ENCODE measurements around the gene TEX30. TPM values are rescaled to one million over a fixed set of nuclear protein-coding genes. Genes with fewer than 3 reads are reported as not detected.

TEX30 gene
- total RNA-seq, 1 donor from 2014 or later, result 16.0 TPM

Other genes with a start within 250 kb of the TEX30 start
- 59.9 and 76.1 TPM in 2 replicates for gene TPP2, start 176.8 kb downstream of the TEX30 start, total RNA-seq
- not detected in 2 replicates for gene METTL21C, start 78.7 kb downstream of the TEX30 start, total RNA-seq
- 15.3 and 50.2 TPM in 2 replicates for gene POGLUT2, start 25.2 kb upstream of the TEX30 start, total RNA-seq
- gene BIVM, start 25.3 kb upstream of the TEX30 start, total RNA-seq, result 13.2 and 56.8 TPM in 2 replicates
- 78.0 TPM in 2 replicates for gene ERCC5, start 72.2 kb upstream of the TEX30 start, total RNA-seq

All from renal cortical epithelial cell (primary cell).